ENCODE results near the gene TCHHL1. TPM values are rescaled to one million over a fixed set of nuclear protein-coding genes. Genes with fewer than 3 reads are reported as not detected.

TCHHL1 gene
- total and polyA plus RNA-seq, 9 of the 15 experiments (the other 6 are each of a cell fraction or from before 2014, with no cell fraction given) = not detected

DNA sequence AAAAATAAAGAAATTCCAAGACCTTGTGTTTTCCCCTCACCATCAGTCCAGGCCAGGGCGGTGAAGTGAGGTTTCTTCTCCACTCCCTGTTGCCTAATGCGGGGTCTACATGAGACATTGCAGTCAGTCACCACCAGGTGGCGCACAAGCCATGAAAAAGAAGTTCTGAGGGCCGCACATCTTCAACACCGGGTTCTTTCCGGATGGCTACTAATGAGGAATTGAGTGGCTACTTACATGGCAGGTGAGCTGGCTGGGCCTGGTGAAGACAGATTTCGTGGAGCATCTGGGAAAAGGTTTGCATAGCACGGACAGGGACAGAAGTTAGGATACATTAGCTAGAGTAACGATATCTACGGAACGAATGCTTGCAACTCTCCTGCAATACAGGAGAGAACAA, 36.3 kb downstream of the TCHHL1 start (continued):
- no peak for TF ChIP-seq ZNF444 (CRISPR knock-in tag; IDR thresholded peaks at IDR 0.05)
- no peak for TF ChIP-seq SREBF1 (IDR thresholded peaks at IDR 0.05; ENCODE audit: borderline replicate concordance, low read depth, low read length)
- TF ChIP-seq, protein P1, sequence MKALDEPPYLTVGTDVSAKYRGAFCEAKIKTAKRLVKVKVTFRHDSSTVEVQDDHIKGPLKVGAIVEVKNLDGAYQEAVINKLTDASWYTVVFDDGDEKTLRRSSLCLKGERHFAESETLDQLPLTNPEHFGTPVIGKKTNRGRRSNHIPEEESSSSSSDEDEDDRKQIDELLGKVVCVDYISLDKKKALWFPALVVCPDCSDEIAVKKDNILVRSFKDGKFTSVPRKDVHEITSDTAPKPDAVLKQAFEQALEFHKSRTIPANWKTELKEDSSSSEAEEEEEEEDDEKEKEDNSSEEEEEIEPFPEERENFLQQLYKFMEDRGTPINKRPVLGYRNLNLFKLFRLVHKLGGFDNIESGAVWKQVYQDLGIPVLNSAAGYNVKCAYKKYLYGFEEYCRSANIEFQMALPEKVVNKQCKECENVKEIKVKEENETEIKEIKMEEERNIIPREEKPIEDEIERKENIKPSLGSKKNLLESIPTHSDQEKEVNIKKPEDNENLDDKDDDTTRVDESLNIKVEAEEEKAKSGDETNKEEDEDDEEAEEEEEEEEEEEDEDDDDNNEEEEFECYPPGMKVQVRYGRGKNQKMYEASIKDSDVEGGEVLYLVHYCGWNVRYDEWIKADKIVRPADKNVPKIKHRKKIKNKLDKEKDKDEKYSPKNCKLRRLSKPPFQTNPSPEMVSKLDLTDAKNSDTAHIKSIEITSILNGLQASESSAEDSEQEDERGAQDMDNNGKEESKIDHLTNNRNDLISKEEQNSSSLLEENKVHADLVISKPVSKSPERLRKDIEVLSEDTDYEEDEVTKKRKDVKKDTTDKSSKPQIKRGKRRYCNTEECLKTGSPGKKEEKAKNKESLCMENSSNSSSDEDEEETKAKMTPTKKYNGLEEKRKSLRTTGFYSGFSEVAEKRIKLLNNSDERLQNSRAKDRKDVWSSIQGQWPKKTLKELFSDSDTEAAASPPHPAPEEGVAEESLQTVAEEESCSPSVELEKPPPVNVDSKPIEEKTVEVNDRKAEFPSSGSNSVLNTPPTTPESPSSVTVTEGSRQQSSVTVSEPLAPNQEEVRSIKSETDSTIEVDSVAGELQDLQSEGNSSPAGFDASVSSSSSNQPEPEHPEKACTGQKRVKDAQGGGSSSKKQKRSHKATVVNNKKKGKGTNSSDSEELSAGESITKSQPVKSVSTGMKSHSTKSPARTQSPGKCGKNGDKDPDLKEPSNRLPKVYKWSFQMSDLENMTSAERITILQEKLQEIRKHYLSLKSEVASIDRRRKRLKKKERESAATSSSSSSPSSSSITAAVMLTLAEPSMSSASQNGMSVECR (CRISPR knock-in tag; IDR thresholded peaks at IDR 0.05) = no peak
- TF ChIP-seq, protein P2, sequence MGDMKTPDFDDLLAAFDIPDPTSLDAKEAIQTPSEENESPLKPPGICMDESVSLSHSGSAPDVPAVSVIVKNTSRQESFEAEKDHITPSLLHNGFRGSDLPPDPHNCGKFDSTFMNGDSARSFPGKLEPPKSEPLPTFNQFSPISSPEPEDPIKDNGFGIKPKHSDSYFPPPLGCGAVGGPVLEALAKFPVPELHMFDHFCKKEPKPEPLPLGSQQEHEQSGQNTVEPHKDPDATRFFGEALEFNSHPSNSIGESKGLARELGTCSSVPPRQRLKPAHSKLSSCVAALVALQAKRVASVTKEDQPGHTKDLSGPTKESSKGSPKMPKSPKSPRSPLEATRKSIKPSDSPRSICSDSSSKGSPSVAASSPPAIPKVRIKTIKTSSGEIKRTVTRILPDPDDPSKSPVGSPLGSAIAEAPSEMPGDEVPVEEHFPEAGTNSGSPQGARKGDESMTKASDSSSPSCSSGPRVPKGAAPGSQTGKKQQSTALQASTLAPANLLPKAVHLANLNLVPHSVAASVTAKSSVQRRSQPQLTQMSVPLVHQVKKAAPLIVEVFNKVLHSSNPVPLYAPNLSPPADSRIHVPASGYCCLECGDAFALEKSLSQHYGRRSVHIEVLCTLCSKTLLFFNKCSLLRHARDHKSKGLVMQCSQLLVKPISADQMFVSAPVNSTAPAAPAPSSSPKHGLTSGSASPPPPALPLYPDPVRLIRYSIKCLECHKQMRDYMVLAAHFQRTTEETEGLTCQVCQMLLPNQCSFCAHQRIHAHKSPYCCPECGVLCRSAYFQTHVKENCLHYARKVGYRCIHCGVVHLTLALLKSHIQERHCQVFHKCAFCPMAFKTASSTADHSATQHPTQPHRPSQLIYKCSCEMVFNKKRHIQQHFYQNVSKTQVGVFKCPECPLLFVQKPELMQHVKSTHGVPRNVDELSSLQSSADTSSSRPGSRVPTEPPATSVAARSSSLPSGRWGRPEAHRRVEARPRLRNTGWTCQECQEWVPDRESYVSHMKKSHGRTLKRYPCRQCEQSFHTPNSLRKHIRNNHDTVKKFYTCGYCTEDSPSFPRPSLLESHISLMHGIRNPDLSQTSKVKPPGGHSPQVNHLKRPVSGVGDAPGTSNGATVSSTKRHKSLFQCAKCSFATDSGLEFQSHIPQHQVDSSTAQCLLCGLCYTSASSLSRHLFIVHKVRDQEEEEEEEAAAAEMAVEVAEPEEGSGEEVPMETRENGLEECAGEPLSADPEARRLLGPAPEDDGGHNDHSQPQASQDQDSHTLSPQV (IDR thresholded peaks at IDR 0.05) = no peak
- no peak for TF ChIP-seq ZNF175 (CRISPR knock-in tag; IDR thresholded peaks at IDR 0.05; ENCODE audit: low read depth)
- TF ChIP-seq TAF7 (tag; IDR thresholded peaks at IDR 0.05) = no peak
- no peak for TF ChIP-seq NR4A1 (CRISPR knock-in tag; IDR thresholded peaks at IDR 0.05)
- TF ChIP-seq NR4A1 (tag; IDR thresholded peaks at IDR 0.05) = no peak
- no peak for TF ChIP-seq TEAD2 (tag; IDR thresholded peaks at IDR 0.05)
- TF ChIP-seq, protein P3, sequence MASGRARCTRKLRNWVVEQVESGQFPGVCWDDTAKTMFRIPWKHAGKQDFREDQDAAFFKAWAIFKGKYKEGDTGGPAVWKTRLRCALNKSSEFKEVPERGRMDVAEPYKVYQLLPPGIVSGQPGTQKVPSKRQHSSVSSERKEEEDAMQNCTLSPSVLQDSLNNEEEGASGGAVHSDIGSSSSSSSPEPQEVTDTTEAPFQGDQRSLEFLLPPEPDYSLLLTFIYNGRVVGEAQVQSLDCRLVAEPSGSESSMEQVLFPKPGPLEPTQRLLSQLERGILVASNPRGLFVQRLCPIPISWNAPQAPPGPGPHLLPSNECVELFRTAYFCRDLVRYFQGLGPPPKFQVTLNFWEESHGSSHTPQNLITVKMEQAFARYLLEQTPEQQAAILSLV (tag; IDR thresholded peaks at IDR 0.05) = no peak
- TF ChIP-seq ZNF668 (CRISPR knock-in tag; IDR thresholded peaks at IDR 0.05) = no peak
- no peak for TF ChIP-seq POLR2AphosphoS5 (IDR thresholded peaks at IDR 0.05; ENCODE audit: control insufficient read depth, insufficient read depth, low read depth, low read length)
- TF ChIP-seq FOS (IDR thresholded peaks at IDR 0.05; ENCODE audit: extremely low read depth, insufficient read length) = no peak
- TF ChIP-seq RBBP5 (IDR thresholded peaks at IDR 0.05; ENCODE audit: borderline replicate concordance, insufficient read depth, low read length, poor library complexity, severe bottlenecking) = no peak
- TF ChIP-seq ERF (CRISPR knock-in tag; IDR thresholded peaks at IDR 0.05) = no peak
- TF ChIP-seq POLR2AphosphoS2 (IDR thresholded peaks at IDR 0.05; ENCODE audit: low read length) = no peak
- TF ChIP-seq ESRRA (IDR thresholded peaks at IDR 0.05; ENCODE audit: borderline replicate concordance, low read depth) = no peak
- no peak for TF ChIP-seq EP400 (IDR thresholded peaks at IDR 0.05)
- TF ChIP-seq EP300 (IDR thresholded peaks at IDR 0.05; ENCODE audit: low read length) = no peak
